Stimulated activated CD4-positive, alpha-beta T cell treated with anti-CD3 and anti-CD28 coated beads, Interleukin-1b, Interleukin-23, amount 100 ng/mL, for 4 hours (primary cell): ENCODE results near the gene ATP6V1F.
A peak's percentile ranks its signal among the peaks of the same experiment; 100 is the strongest.
"Not testable (repeated sequence)": the region's sequence is repeated elsewhere in the genome, so short reads cannot be mapped to it uniquely, and the experiment has no call there.

Experiments
- DNase-seq, 2 donors: peaks; one replicate each; pipeline ENCODE4 v3.0.0-alpha.2; 2020; ENCODE audit warnings: low read depth in 2 of 2

Gene ATP6V1F

GRCh38 chr7:128900237-128900636 is 37.6 kb downstream of the ATP6V1F start:
- DNase-seq, result no peak

DNA sequence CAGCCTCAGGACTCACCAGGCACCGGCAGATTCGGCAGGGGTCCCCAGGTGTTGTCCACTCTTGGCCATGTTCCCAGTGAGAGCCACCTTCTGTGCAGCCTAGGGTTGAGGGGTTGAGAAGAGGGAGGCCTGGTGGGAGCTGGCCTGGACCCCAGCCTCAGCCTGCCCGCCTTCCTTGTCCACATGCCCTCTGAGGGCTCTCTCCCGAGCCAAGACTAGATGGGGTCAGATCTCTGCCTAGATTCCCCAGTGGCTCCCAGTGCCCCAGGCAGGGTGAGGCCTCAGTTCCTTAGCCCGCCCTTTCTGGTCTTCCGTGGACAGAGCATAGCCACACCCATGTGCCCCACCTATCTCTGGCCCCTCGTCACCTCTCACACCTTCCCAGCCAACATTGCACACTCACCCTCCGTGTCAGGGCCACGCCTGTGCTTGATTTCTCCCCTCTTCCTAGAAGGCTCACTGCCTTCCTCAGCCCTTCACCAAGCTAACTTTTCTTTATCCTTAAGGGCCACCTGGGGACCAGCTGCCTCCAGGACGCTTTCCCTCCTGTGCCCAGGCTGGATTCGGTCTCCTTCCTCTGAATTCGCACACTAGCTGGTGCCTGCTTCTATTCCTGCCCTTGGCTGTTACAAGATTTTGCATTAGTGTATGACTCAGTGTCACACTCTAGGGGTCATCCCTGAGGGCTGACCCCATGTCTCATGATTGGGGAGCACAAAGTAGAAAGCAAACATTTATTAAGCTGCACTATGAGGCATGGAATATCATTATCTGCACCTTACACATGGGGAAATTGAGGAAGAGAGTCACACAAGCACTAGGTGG is 40.3 kb downstream of the ATP6V1F start:
- no peak for DNase-seq

DNA sequence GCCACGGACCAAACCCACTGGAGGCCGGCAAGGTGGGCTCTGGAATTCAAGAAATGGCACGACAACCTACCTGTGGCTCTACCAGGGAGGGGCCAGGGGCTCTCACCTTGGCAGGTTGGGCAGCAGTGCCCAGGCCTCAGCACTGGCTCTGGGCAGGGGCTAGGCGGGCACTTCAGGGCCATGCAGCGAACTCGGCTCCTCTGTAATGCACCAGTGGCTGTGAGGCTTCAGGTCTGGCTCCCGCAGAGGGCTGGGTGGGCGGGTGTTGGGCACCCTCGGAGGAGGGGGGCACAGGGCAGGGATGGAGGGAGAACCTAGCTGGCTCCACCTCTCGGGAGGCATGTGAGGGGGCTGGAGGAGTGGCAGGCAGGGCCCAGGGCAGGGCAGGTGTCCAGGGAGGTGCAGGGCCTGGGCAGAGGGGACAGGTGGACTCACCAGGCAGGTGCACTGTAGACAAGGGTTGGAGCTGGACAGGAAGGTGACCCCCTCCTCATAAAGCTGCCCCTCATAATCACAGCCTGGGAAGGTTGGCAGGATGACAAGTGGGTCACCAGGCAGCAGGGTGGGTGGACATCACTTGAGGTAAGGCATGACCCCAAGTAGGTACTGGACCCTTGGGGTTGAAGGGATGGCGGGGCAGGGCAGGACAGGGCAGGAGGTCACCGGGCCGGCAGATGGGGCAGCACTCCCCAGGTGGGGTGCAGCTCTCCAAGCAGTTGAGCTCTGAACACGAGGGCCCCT is 41.1 kb downstream of the ATP6V1F start:
- DNase-seq, result no peak

GRCh38 chr7:128904381-128905197 is 41.9 kb downstream of the ATP6V1F start:
- DNase-seq, result peak in 1 of 2 donors; percentile 7

DNA sequence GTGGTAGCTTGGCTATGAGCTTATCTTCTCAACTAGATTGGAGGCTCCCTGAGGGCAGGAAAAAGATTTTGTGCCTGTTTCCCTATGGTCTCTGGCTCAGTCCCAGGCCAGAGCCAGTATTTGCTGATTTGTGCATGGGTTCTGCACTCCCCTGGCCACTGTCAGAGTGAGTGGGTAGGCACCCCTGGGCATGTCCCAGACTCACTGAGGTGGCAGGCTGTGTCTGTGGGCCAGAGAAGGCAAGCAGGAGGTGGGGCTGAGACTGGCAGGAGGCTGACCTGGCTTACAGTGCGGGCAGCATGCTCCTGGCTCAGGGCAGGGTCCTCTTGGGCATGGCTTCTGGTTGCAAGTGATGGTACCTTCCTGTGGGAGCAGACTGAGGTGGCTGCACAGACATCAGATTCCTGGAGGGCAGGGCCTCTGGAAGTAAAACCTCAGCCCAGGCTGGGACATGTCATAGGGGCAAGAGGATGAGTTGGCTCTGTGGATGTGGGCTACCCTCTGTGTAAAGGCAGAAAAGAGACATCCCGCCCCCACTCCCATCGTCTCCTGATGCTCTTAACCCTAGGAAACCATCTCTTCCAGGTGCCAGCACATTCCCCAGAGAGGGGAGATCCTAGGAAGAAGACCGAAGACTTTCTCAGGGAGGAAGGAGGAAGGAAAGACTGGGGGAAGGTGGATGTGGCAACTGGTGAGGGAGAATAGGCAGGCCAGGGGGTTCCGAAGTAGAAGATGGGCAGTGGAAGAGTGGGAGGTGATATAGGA is 43.5 kb downstream of the ATP6V1F start:
- no peak for DNase-seq

DNA sequence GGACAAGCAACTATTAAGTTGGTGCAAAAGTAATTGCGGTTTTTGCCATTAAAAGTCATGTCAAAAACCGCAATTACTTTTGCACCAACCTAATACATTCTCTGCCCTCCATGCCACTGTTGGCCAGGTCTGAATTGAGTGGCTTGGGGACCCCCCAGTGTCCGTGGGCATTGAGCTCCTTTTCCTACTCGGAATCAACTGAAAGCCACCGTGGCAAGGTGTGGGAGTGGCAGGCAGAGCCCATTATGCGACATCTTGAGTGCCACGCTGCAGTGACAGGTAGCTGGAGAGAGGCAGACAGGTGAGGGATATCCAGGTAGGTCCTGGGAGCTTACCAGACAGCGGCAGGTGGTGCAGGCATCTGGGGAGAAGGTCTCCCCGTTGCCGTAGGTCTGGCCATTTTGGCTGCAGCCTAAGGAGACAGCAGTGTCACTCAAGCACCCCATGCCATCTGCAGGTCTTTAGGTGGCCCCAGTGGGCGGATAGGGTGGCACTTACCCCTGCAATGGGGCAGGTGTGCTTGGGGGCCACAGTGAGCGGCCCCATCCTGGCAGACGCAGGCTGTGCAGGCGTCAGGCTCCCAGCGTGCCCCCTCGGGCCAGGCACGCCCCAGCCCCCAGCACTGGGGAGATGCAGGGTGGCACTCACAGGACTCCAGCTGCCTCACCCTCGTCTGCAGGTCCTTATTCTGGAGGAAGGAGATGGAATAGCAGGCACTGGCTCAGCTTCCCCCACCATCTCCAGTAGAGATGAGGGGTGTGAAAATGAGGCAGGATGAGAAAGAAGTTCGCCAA is 44.3 kb downstream of the ATP6V1F start:
- no peak for DNase-seq

DNA sequence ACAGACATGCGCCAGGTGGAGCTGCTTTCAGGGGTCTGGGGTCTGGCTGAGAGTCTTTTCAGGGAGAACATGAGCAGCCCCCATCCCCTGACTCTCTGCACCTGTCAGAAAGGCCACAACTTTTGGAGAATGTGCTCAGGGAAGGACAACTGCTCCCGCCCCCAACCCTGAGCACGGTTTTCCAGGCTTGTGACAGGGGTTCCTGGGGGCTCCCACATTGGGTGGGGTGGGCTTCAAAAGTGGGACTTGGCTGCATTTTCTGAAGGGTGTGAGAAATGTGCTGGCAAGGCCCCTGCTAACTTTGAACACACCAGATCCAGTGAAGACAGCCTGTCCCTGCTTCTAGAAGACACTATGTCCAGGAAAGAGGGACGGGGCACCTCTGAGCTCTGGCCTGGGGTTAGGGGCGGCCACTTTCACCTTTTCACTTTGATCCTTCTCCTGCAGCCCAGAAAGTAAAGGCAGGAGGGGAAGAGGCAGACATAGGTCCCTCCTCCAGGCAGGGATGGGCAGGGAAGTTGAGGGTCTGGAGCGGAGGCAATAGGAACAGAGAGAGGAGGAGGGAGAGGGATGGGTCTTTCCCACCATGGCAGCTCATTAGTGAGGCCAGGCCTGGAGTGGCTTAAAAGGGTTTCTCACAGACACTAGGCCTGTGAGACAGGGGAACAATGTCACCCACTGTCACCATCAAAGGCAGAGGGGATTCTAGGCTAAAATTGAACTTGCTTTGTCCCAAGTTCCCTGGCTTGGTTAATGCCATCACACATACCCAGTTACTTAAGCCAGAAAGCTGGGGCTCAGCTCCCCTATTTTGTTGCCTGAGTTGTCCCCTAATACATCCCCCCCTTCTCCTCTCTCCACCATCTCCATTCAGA is 46.3 kb downstream of the ATP6V1F start:
- DNase-seq, result no peak

DNA sequence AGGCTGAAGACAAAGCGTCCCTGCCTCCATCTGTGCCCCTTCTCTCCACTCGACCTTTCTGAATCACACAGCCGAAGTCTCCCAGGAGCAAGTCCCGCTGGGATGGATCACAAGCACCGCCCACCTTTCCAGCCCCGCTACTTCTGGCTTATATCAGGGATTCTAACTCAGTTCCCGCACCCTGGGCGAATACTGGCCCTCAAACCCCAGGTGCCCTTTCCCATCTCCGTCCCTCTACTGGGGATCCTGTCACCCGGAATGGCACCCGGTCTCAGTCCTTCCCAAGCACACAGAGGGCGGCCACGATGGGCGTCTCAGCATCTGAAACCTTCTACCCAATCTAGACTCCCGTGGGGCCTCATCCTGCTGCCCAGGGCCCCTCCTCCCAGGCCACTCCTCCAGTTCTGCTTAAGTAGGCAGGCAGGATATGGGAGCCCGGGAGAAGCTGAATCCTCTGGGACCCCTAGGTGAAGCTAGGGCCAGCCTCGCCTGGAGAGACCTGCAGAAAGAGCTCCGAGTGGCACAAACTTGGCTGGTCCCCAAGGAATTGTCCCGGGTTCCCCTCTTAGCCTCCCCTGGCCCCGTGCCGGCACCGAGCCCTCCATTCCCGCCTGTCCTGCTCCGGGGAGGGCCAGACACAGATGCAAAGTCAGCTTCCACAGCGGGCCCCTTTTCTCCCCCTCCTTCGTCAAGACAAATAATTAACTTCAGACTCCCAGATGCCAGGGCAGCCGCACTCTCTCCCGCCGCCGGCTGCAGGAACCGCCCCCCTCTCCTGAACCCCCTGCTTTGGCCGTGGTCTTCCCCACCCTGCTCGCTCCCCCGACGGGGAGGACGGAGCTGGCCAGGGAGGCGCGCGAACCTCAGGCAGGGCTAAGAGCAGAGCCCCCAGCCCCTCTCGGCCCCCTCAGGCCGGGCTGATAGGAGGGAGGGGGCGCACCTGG is 47.2 kb downstream of the ATP6V1F start:
- no peak for DNase-seq

DNA sequence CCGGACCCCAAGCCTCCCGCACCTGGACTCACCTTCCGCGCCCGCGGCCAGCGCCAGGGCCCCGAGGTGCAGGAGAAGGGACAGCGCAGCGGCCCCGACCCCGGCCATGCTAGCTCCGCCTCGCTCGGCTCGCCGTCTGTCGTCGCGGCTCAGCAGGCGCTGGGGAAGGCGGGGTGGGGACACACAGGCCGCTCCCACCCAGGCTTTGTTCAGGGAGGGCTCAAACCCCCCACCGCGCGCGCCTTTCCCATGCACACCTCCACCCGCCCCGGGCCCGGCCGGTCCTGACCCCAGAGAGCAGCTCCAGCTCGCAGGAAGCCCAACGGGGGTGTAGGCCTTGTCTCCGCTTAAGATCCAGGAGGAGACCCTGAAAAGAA is 47.9 kb downstream of the ATP6V1F start, which contains the start of gene KCP:
TSS of gene KCP (minus strand) at position 141 of the 377 bp plus-strand sequence. CDS start at position 108, 33 bp downstream.
- no peak for DNase-seq

GRCh38 chr7:128911423-128912031 is 48.9 kb downstream of the ATP6V1F start:
- DNase-seq, result no peak

- DNase-seq, result no peak
Measured at GRCh38 chr7:128912281-128912680, 49.6 kb downstream of the ATP6V1F start.

DNA sequence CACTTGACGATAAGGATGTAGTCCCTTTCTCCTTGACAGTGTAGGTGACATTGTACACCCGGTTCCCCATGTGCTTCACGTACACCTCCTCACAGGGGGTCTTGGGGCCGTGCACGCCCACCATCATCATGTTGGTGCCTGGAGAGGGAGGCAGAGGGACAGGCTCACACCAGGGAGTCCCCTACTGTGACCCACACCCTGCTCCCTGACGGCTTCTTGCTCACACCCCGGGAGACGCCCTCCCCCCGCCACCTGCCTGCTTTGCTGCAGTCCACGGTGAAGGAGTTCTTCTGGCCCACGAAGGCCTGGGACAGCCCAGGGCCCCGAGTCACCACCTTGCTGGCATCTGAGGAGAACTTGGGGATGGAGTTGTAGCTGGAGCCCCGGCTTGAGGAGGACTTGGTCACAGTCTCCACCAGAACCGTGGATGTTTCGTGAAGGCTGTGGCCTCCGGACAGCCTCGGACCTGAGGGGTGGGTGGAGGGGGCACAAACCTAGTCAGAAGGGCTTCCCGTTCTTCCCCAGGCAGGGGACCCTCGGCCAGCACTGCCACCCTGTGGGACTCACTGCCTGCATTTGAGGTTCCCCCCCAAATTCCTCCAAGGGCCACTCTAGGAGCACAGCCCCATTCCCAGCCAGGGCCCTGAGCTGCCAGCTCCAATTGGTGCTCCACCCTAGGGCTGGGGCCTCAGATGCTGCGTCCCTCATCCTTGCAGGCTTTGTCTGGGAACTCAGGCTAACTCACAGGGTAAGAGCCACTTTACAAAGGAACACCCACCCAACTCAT is 50.2 kb downstream of the ATP6V1F start:
- DNase-seq, result not testable (repeated sequence)

DNA sequence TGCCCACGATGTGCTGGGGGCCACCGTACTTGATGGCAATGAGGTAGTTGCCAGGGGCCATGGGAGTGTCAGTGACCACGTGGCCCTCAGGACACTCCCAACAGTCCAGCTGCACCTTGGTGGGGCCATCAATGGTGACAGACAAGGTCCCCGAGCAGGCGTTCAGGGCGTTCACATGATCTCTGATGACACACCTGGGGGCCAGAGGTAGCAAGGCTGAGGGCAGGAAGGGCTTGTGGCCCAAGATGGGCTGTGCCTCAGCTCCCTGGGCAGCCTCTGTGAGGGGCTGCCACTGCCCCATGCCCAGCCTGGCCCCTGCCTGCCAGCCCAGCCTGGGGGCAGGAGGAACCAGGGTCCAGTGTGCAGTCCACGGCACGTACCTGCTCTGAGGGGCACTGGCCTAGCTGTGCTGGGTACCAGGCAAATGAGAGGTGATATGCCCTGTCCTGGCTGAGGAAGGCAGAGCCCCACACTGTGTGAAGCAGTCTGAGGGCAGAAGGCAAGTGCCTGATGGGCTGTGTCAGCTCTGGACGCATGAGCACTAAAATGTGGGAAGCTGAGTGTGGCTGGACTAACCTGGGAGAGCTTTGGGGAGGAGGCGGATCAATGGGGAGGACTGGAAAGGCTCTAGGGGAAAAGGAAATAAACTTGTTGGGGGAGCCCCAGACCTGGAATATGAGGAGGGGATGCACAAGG is 51.4 kb downstream of the ATP6V1F start:
- DNase-seq, result no peak

DNA sequence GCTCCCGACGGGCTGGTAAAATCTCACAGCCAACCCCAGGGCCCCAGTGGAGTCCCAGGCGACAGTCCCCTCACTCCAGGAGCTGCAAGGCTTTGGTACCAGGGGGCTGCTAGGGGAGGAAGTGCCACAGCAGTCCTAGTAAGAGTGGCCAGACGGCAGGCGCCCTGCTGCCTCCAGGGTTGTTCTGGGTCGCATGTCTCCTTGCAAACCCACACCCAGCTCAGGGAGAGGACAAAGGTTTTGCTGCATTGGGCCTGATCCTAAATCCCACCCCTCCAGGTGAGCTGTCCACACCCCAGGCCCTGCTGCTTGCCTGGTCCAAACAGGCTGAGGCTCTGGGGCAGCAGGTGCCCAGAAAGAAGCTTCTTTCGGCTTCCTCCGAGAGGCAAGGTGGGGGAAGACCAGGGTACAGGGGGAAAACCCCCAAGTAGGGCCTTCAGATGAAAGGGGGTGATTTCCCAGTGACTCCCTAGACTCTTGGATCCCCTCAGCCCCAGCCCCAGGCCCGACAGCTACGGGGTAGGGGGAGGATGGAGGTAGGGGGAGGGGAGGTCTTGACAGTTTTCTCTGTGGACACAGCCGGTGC is 52.0 kb downstream of the ATP6V1F start:
- DNase-seq, result no peak

- DNase-seq, result no peak
Measured at GRCh38 chr7:128915271-128915819, 52.7 kb downstream of the ATP6V1F start.
